Measurements from ENCODE around the gene GALNTL6. TPM values are rescaled to one million over a fixed set of nuclear protein-coding genes. Genes with fewer than 3 reads are reported as not detected.
"Not testable (repeated sequence)": the region's sequence is repeated elsewhere in the genome, so short reads cannot be mapped to it uniquely, and the experiment has no call there.

The GALNTL6 gene
- polyA plus RNA-seq, 6 donors from 2014 or later = 0.09 to 1.5 (median 0.52) TPM

GRCh38 chr4:172887358-172887757, 1074.2 kb downstream of the GALNTL6 start:
- not testable (repeated sequence) for H3K4me1 Mint-ChIP-seq, H3K36me3 Mint-ChIP-seq

GRCh38 chr4:172887959-172888358, 1074.8 kb downstream of the GALNTL6 start:
- Mint-ChIP-seq H3K36me3 (no peaks in the 10 kb centered on the region), H3K4me3 (no peak overlapping the region), H3K4me1 (no peaks in the 10 kb centered on the region), H3K9me3 (peaks cover 0 to 43% (median 20%) of the 10 kb centered on the region in 7 donors), H3K27ac (no peak overlapping the region), H3K27me3 (peaks cover 0 to 7% (median 0%) of the 10 kb centered on the region in 3 donors)
- no peak for ATAC-seq (ENCODE audit: low read depth in 2 of 2)
- DNase-seq = no peak

More at GRCh38 chr4:172887358-172887757, 1074.2 kb downstream of the GALNTL6 start:
- DNase-seq; ATAC-seq (ENCODE audit: low read depth in 2 of 2); H3K27me3 Mint-ChIP-seq; H3K27ac Mint-ChIP-seq; H3K4me3 Mint-ChIP-seq: not testable (repeated sequence)
- H3K9me3 Mint-ChIP-seq = peaks cover 0 to 43% (median 20%) of the 10 kb centered on the region in 7 donors

- Mint-ChIP-seq H3K4me3 (no peak overlapping the region), H3K4me1 (no peaks in the 10 kb centered on the region), H3K36me3 (peaks cover 0 to 6% of the 10 kb centered on the region in 2 donors), H3K9me3 (peaks cover 5 to 38% (median 20%) of the 10 kb centered on the region in 7 donors), H3K27ac (no peak overlapping the region), H3K27me3 (peaks cover 0 to 7% (median 0%) of the 10 kb centered on the region in 3 donors)
- DNase-seq (no peak), ATAC-seq (ENCODE audit: low read depth in 2 of 2) (no peak)
Observed at GRCh38 chr4:172892300-172892699, 1079.1 kb downstream of the GALNTL6 start.

- Mint-ChIP-seq H3K27ac (no peak overlapping the region), H3K27me3 (peaks cover 0 to 5% (median 0%) of the 10 kb centered on the region in 3 donors), H3K4me1 (no peaks in the 10 kb centered on the region), H3K9me3 (peaks cover 5 to 24% (median 15%) of the 10 kb centered on the region in 7 donors), H3K36me3 (peaks cover 0 to 6% of the 10 kb centered on the region in 2 donors), H3K4me3 (no peak overlapping the region)
- no peak for ATAC-seq (ENCODE audit: low read depth in 2 of 2)
- no peak for DNase-seq
Observed at GRCh38 chr4:172895699-172896098, 1082.5 kb downstream of the GALNTL6 start.

- ATAC-seq (ENCODE audit: low read depth in 2 of 2) (no peak), DNase-seq (no peak)
- Mint-ChIP-seq H3K36me3 (peaks cover 0 to 6% of the 10 kb centered on the region in 2 donors), H3K9me3 (peaks cover 5 to 21% (median 14%) of the 10 kb centered on the region in 7 donors), H3K27me3 (peaks cover 0 to 5% (median 0%) of the 10 kb centered on the region in 3 donors), H3K4me1 (no peaks in the 10 kb centered on the region), H3K4me3 (no peak overlapping the region), H3K27ac (no peak overlapping the region)
Observed at GRCh38 chr4:172897046-172897445, 1083.8 kb downstream of the GALNTL6 start.

GRCh38 chr4:172898715-172899114, 1085.5 kb downstream of the GALNTL6 start:
- DNase-seq (no peak), ATAC-seq (ENCODE audit: low read depth in 2 of 2) (no peak)
- Mint-ChIP-seq H3K27ac (no peak overlapping the region), H3K4me3 (no peak overlapping the region), H3K4me1 (no peaks in the 10 kb centered on the region), H3K9me3 (peaks cover 5 to 20% (median 11%) of the 10 kb centered on the region in 7 donors), H3K36me3 (peaks cover 0 to 6% of the 10 kb centered on the region in 2 donors), H3K27me3 (peaks cover 0 to 5% (median 0%) of the 10 kb centered on the region in 3 donors)

GRCh38 chr4:172899861-172900260, 1086.7 kb downstream of the GALNTL6 start:
- Mint-ChIP-seq H3K27ac (no peak overlapping the region), H3K4me3 (no peak overlapping the region), H3K27me3 (peaks cover 0 to 5% (median 0%) of the 10 kb centered on the region in 3 donors), H3K4me1 (no peaks in the 10 kb centered on the region), H3K9me3 (peaks cover 5 to 17% (median 10%) of the 10 kb centered on the region in 7 donors), H3K36me3 (peaks cover 0 to 6% of the 10 kb centered on the region in 2 donors)
- ATAC-seq (ENCODE audit: low read depth in 2 of 2) (no peak), DNase-seq (no peak)

- H3K4me1 Mint-ChIP-seq = no peaks in the 10 kb centered on the region
- H3K27ac Mint-ChIP-seq = no peak overlapping the region
- no peak overlapping the region for H3K4me3 Mint-ChIP-seq
- peaks cover 0 to 1% of the 10 kb centered on the region in 2 donors for H3K36me3 Mint-ChIP-seq
- DNase-seq = no peak
- H3K9me3 Mint-ChIP-seq = peaks cover under 1 to 12% (median 4%) of the 10 kb centered on the region in 7 donors
- peaks cover 0 to 5% (median 0%) of the 10 kb centered on the region in 3 donors for H3K27me3 Mint-ChIP-seq
- no peak for ATAC-seq (ENCODE audit: low read depth in 2 of 2)
Observed at GRCh38 chr4:172900900-172901299, 1087.7 kb downstream of the GALNTL6 start.

GRCh38 chr4:172912468-172912867, 1099.3 kb downstream of the GALNTL6 start:
- ATAC-seq (ENCODE audit: low read depth in 2 of 2); H3K27me3 Mint-ChIP-seq; H3K4me1 Mint-ChIP-seq; H3K4me3 Mint-ChIP-seq; H3K27ac Mint-ChIP-seq; DNase-seq; H3K36me3 Mint-ChIP-seq: not testable (repeated sequence)
- peaks cover 0 to 21% (median 2%) of the 10 kb centered on the region in 7 donors for H3K9me3 Mint-ChIP-seq

GRCh38 chr4:172917403-172917802, 1104.2 kb downstream of the GALNTL6 start:
- not testable (repeated sequence) for H3K4me3 Mint-ChIP-seq; H3K27me3 Mint-ChIP-seq; H3K36me3 Mint-ChIP-seq; H3K4me1 Mint-ChIP-seq; H3K27ac Mint-ChIP-seq; DNase-seq; ATAC-seq (ENCODE audit: low read depth in 2 of 2)
- peaks cover 4 to 40% (median 6%) of the 10 kb centered on the region in 7 donors for H3K9me3 Mint-ChIP-seq

GRCh38 chr4:172919269-172919668, 1106.1 kb downstream of the GALNTL6 start:
- ATAC-seq (ENCODE audit: low read depth in 2 of 2) = no peak
- Mint-ChIP-seq H3K4me1 (no peaks in the 10 kb centered on the region), H3K36me3 (no peaks in the 10 kb centered on the region), H3K27me3 (no peaks in the 10 kb centered on the region), H3K4me3 (no peak overlapping the region), H3K27ac (no peak overlapping the region), H3K9me3 (peaks cover 5 to 52% (median 6%) of the 10 kb centered on the region in 7 donors)
- no peak for DNase-seq

- Mint-ChIP-seq H3K4me3 (no peak overlapping the region), H3K27ac (no peak overlapping the region), H3K36me3 (no peaks in the 10 kb centered on the region), H3K4me1 (no peaks in the 10 kb centered on the region), H3K9me3 (peaks cover 0 to 16% (median 2%) of the 10 kb centered on the region in 7 donors), H3K27me3 (peaks cover 0 to 6% (median 4%) of the 10 kb centered on the region in 3 donors)
- no peak for DNase-seq
- ATAC-seq (ENCODE audit: low read depth in 2 of 2) = no peak
Observed at GRCh38 chr4:172927096-172927814, 1114.1 kb downstream of the GALNTL6 start.

GRCh38 chr4:172928347-172928746, 1115.1 kb downstream of the GALNTL6 start:
- H3K4me1 Mint-ChIP-seq = no peaks in the 10 kb centered on the region
- no peak overlapping the region for H3K4me3 Mint-ChIP-seq
- H3K27me3 Mint-ChIP-seq = peaks cover 0 to 6% (median 4%) of the 10 kb centered on the region in 3 donors
- no peaks in the 10 kb centered on the region for H3K36me3 Mint-ChIP-seq
- no peak overlapping the region for H3K27ac Mint-ChIP-seq
- H3K9me3 Mint-ChIP-seq = peaks cover 0 to 9% (median 0%) of the 10 kb centered on the region in 7 donors
- ATAC-seq (ENCODE audit: low read depth in 2 of 2) = no peak
- no peak for DNase-seq

Data from naive B cell (primary cell).